Gastrocnemius medialis (tissue), 4 donors: ENCODE measurements around the gene MAP1LC3B. TPM values are rescaled to one million over a fixed set of nuclear protein-coding genes. Genes with fewer than 3 reads are reported as not detected.

ENCODE experiments used
- ATAC-seq, 2 donors: fragments of 150-250 bp; one replicate each; pipeline ENCODE4 v1.9.1; 2016
- DNase-seq, 2 donors: peaks; one replicate each; pipeline ENCODE4 v3.0.0-alpha.2; 2019
- H3K27ac ChIP-seq, 4 donors: fragments of 200-600 bp; sonication (generic); 1 replicate in 1 of 4; 2 replicates in 3 of 4; pipeline ENCODE4 v1.5.1; 2016 to 2018; ENCODE audit warnings: mild to moderate bottlenecking in 2 of 4, moderate library complexity in 1 of 4
- H3K27me3 ChIP-seq, 3 donors: fragments of 200-600 bp; sonication (generic) in 2 of 3; 1 replicate in 1 of 3; 2 replicates in 2 of 3; pipeline versions ENCODE4 v1.5.1 to v1.6.0; 2016 to 2019; ENCODE audit warnings: mild to moderate bottlenecking in 1 of 3, moderate library complexity in 1 of 3
- H3K36me3 ChIP-seq, 2 donors: fragments of 200-600 bp; sonication (generic) in 1 of 2; one replicate each; pipeline ENCODE4 v1.5.1; 2017 to 2018
- H3K4me1 ChIP-seq, 2 donors: fragments of 200-600 bp; sonication (generic) in 1 of 2; one replicate each; pipeline ENCODE4 v1.5.1; 2016 to 2017; ENCODE audit warnings: mild to moderate bottlenecking in 2 of 2
- H3K4me3 ChIP-seq, 4 donors: fragments of 200-600 bp; sonication (generic) in 3 of 4; 1 replicate in 1 of 4; 2 replicates in 3 of 4; pipeline ENCODE4 v1.5.1; 2016 to 2019; ENCODE audit warnings: mild to moderate bottlenecking in 2 of 4
- H3K9me3 ChIP-seq, 3 donors: fragments of 200-600 bp; sonication (generic) in 2 of 3; 1 replicate in 1 of 3; 2 replicates in 2 of 3; pipeline ENCODE4 v1.5.1; 2016 to 2019
- CTCF ChIP-seq, 5 experiments: fragments of 450-650 bp in 3 of 5; fragments of 200-600 bp in 2 of 5; sonication (generic) in 2 of 5; IDR thresholded peaks in 4 of 5; conservative IDR thresholded peaks in 1 of 5; 1 replicate in 4 of 5; 2 replicates in 1 of 5; pipeline ENCODE4 v1.5.1; 2016 to 2019; ENCODE audit warnings: antibody characterized with exemption in 5 of 5, mild to moderate bottlenecking in 3 of 5, moderate library complexity in 3 of 5
- POLR2A ChIP-seq, 2 donors: fragments of 450-650 bp; IDR thresholded peaks; one replicate each; pipeline ENCODE4 v1.6.1; 2017; ENCODE audit warnings: antibody characterized with exemption in 2 of 2, mild to moderate bottlenecking in 2 of 2, moderate library complexity in 2 of 2
- in situ Hi-C, 4 donors: fragments of 200-750 bp; cut with MboI; loops; one replicate each; pipeline versions ENCODE4 v1.15.0 to v1.8.0; 2017; ENCODE audit warnings: low sequenced_read_pairs in 4 of 4
- intact Hi-C: fragments of 100-400 bp; cut with DNase I; formaldehyde crosslinking; loops from one replicate; pipeline ENCODE4 v1.15.1; 2023; ENCODE audit warnings: low total_unique reads
- total RNA-seq, 4 donors: library from RNA; depleted of rRNA; stranded (reverse); fragments of >200 nt; gene quantifications; one replicate each; pipeline versions ENCODE4 v1.1.0 to v1.2.3, GENCODE V29; 2016

The MAP1LC3B gene
- total RNA-seq, 4 donors from 2014 or later = 76.3 to 165 (median 122) TPM

GRCh38 chr16:87410968-87411367, 18.8 kb downstream of the MAP1LC3B start:
- intact Hi-C loops = loop anchor here (10.0 kb wide), 1 partner anchor 134 kb away; no protein-coding TSS in a partner anchor

GRCh38 chr16:87411375-87412271, 19.5 kb downstream of the MAP1LC3B start:
- in situ Hi-C loops (loop anchor here in 2 of 4 donors (25.0 kb wide), 1 partner anchor 226 kb away; no protein-coding TSS in a partner anchor), intact Hi-C loops (loop anchor here (10.0 kb wide), 1 partner anchor 133 kb away; no protein-coding TSS in a partner anchor)
- no peak for ATAC-seq
- TF ChIP-seq CTCF (IDR thresholded peaks at IDR 0.05 in 4 of 5, conservative IDR thresholded peaks at IDR 0.05 in 1 of 5) = no peak
- no peak for TF ChIP-seq POLR2A (IDR thresholded peaks at IDR 0.05)
- Histone ChIP-seq H3K4me1 (no peaks in the 10 kb centered on the region), H3K27me3 (no peaks in the 10 kb centered on the region), H3K27ac (no peak overlapping the region), H3K36me3 (peaks cover 0 to 80% of the 10 kb centered on the region in 2 donors), H3K4me3 (no peak overlapping the region), H3K9me3 (no peaks in the 10 kb centered on the region)
- DNase-seq = no peak

More at GRCh38 chr16:87410968-87411367, 18.8 kb downstream of the MAP1LC3B start:
- in situ Hi-C loops = loop anchor here in 2 of 4 donors (25.0 kb wide), 1 partner anchor 226 kb away; no protein-coding TSS in a partner anchor
- peaks cover 0 to 80% of the 10 kb centered on the region in 2 donors for H3K36me3 ChIP-seq
- DNase-seq = no peak
- H3K9me3 ChIP-seq = no peaks in the 10 kb centered on the region
- no peak overlapping the region for H3K27ac ChIP-seq
- H3K27me3 ChIP-seq = no peaks in the 10 kb centered on the region
- ATAC-seq = no peak
- TF ChIP-seq POLR2A (IDR thresholded peaks at IDR 0.05) (no peak), CTCF (IDR thresholded peaks at IDR 0.05 in 4 of 5, conservative IDR thresholded peaks at IDR 0.05 in 1 of 5) (no peak)
- H3K4me1 ChIP-seq = no peaks in the 10 kb centered on the region
- no peak overlapping the region for H3K4me3 ChIP-seq

GRCh38 chr16:87412371-87412995, 20.3 kb downstream of the MAP1LC3B start:
- Histone ChIP-seq H3K4me3 (no peak overlapping the region), H3K4me1 (no peaks in the 10 kb centered on the region), H3K36me3 (peaks cover 0 to 75% of the 10 kb centered on the region in 2 donors), H3K27me3 (no peaks in the 10 kb centered on the region), H3K27ac (no peak overlapping the region), H3K9me3 (no peaks in the 10 kb centered on the region)
- TF ChIP-seq CTCF (IDR thresholded peaks at IDR 0.05 in 4 of 5, conservative IDR thresholded peaks at IDR 0.05 in 1 of 5) (no peak), POLR2A (IDR thresholded peaks at IDR 0.05) (no peak)
- no peak for ATAC-seq
- DNase-seq = no peak
- intact Hi-C loops = loop anchor here (10.0 kb wide), 1 partner anchor 132 kb away; no protein-coding TSS in a partner anchor
- in situ Hi-C loops = loop anchor here in 2 of 4 donors (25.0 kb wide), 1 partner anchor 225 kb away; no protein-coding TSS in a partner anchor

GRCh38 chr16:87412996-87413421, 20.9 kb downstream of the MAP1LC3B start:
- intact Hi-C loops = loop anchor here (10.0 kb wide), 1 partner anchor 132 kb away; no protein-coding TSS in a partner anchor
- peaks cover 0 to 75% of the 10 kb centered on the region in 2 donors for H3K36me3 ChIP-seq

More at GRCh38 chr16:87412996-87413421, 20.9 kb downstream of the MAP1LC3B start:
- Histone ChIP-seq H3K27me3 (no peaks in the 10 kb centered on the region), H3K9me3 (no peaks in the 10 kb centered on the region), H3K4me3 (no peak overlapping the region), H3K27ac (no peak overlapping the region), H3K4me1 (no peaks in the 10 kb centered on the region)
- in situ Hi-C loops = loop anchor here in 2 of 4 donors (25.0 kb wide), 1 partner anchor 224 kb away; no protein-coding TSS in a partner anchor
- ATAC-seq = no peak
- TF ChIP-seq CTCF (IDR thresholded peaks at IDR 0.05 in 4 of 5, conservative IDR thresholded peaks at IDR 0.05 in 1 of 5) = no peak
- no peak for TF ChIP-seq POLR2A (IDR thresholded peaks at IDR 0.05)
- no peak for DNase-seq
